Colonic mucosa (tissue), 4 donors: ENCODE data around the gene ITGB5. TPM values are rescaled to one million over a fixed set of nuclear protein-coding genes. Genes with fewer than 3 reads are reported as not detected.

ENCODE experiments used
- DNase-seq: peaks from one replicate; pipeline ENCODE4 v3.0.0-alpha.2; 2020
- H3K27ac ChIP-seq: fragments of 200-600 bp; one replicate; pipeline ENCODE4 v1.8.0; 2021
- H3K27me3 ChIP-seq: fragments of 200-600 bp; one replicate; pipeline ENCODE4 v1.8.0; 2021
- H3K36me3 ChIP-seq: fragments of 200-600 bp; one replicate; pipeline ENCODE4 v1.8.0; 2021
- H3K4me1 ChIP-seq: fragments of 200-600 bp; one replicate; pipeline ENCODE4 v1.8.0; 2021; ENCODE audit warnings: mild to moderate bottlenecking
- H3K4me3 ChIP-seq: fragments of 200-600 bp; one replicate; pipeline ENCODE4 v1.8.0; 2021
- H3K9ac ChIP-seq, 2 donors: one replicate each; pipeline ENCODE4 v1.7.0; 2013; ENCODE audit warnings: control low read depth in 2 of 2, low read depth in 2 of 2, low read length in 2 of 2
- H3K9me3 ChIP-seq: fragments of 200-600 bp; one replicate; pipeline ENCODE4 v1.8.0; 2021
- CTCF ChIP-seq: fragments of 200-600 bp; IDR thresholded peaks from one replicate; pipeline ENCODE4 v1.8.0; 2022; ENCODE audit warnings: antibody characterized with exemption, mild to moderate bottlenecking
- intact Hi-C: fragments of 100-400 bp; cut with DNase I; formaldehyde crosslinking; loops from one replicate; pipeline ENCODE4 v1.14.1; 2022
- total RNA-seq, 2 donors: library from RNA; stranded (reverse); fragmentation: NEBNext Ultra II Directional in 1 of 2; extraction: Animal tissue kit (Norgen Biotek cat#: 25700) in 1 of 2; gene quantifications; one replicate each; pipeline ENCODE4 v1.2.1, GENCODE V29; 2021
- donor health status: healthy.
- donor health status: DM: no; HTN: no; CAD: no.
- donor health status: DM: no; HTN: no; CAD: no.

Gene ITGB5
- total RNA-seq, 2 donors from 2014 or later, result 74.4 to 74.8 TPM

GRCh38 chr3:124858275-124858674 lies 28.9 kb downstream of the ITGB5 start:
- no peaks in the 10 kb centered on the region for H3K4me1 ChIP-seq

GRCh38 chr3:124856677-124857076 lies 30.5 kb downstream of the ITGB5 start:
- no peak overlapping the region for H3K9ac ChIP-seq
- TF ChIP-seq CTCF, result no peak
- H3K4me1 ChIP-seq, result no peaks in the 10 kb centered on the region
- no peaks in the 10 kb centered on the region for H3K36me3 ChIP-seq
- no peak overlapping the region for H3K27ac ChIP-seq
- H3K4me3 ChIP-seq, result no peak overlapping the region
- no peaks in the 10 kb centered on the region for H3K9me3 ChIP-seq
- H3K27me3 ChIP-seq, result no peaks in the 10 kb centered on the region
- DNase-seq, result no peak
- intact Hi-C loops, result no loop called here

More at GRCh38 chr3:124858275-124858674, 28.9 kb downstream of the ITGB5 start:
- intact Hi-C loops, result no loop called here
- Histone ChIP-seq H3K27me3 (no peaks in the 10 kb centered on the region), H3K9me3 (no peaks in the 10 kb centered on the region), H3K27ac (no peak overlapping the region), H3K36me3 (no peaks in the 10 kb centered on the region), H3K9ac (no peak overlapping the region), H3K4me3 (no peak overlapping the region)
- no peak for TF ChIP-seq CTCF
- no peak for DNase-seq

- H3K36me3 ChIP-seq, result no peaks in the 10 kb centered on the region
- no peak overlapping the region for H3K27ac ChIP-seq
- H3K9ac ChIP-seq, result no peak overlapping the region
- H3K27me3 ChIP-seq, result no peaks in the 10 kb centered on the region
- no peaks in the 10 kb centered on the region for H3K4me1 ChIP-seq
- no peak for TF ChIP-seq CTCF
- no peaks in the 10 kb centered on the region for H3K9me3 ChIP-seq
- intact Hi-C loops, result no loop called here
- no peak overlapping the region for H3K4me3 ChIP-seq
- DNase-seq, result no peak
Measured at GRCh38 chr3:124854009-124854408, 33.2 kb downstream of the ITGB5 start.

- DNase-seq, result no peak
- TF ChIP-seq CTCF, result no peak
- no peaks in the 10 kb centered on the region for H3K9me3 ChIP-seq
- no peaks in the 10 kb centered on the region for H3K27me3 ChIP-seq
- no peak overlapping the region for H3K9ac ChIP-seq
- H3K27ac ChIP-seq, result no peak overlapping the region
- H3K4me1 ChIP-seq, result no peaks in the 10 kb centered on the region
- intact Hi-C loops, result no loop called here
- H3K36me3 ChIP-seq, result no peaks in the 10 kb centered on the region
- H3K4me3 ChIP-seq, result no peak overlapping the region
Measured at GRCh38 chr3:124853446-124853845, 33.7 kb downstream of the ITGB5 start.

GRCh38 chr3:124851905-124852304 lies 35.3 kb downstream of the ITGB5 start:
- no peak for DNase-seq

More at GRCh38 chr3:124851905-124852304, 35.3 kb downstream of the ITGB5 start:
- intact Hi-C loops, result no loop called here
- TF ChIP-seq CTCF, result no peak
- no peaks in the 10 kb centered on the region for H3K9me3 ChIP-seq
- H3K4me1 ChIP-seq, result no peaks in the 10 kb centered on the region
- no peak overlapping the region for H3K9ac ChIP-seq
- H3K27me3 ChIP-seq, result no peaks in the 10 kb centered on the region
- H3K36me3 ChIP-seq, result no peaks in the 10 kb centered on the region
- no peak overlapping the region for H3K4me3 ChIP-seq
- no peak overlapping the region for H3K27ac ChIP-seq
